SK-N-MC (cell line): ENCODE results near the gene HOXA6.

Source experiments
- EZH2 ChIP-seq: fragments of 200-600 bp; sonication (generic); IDR thresholded peaks from one replicate; pipeline ENCODE4 v1.6.1; 2017; ENCODE audit warnings: antibody characterized with exemption
- FOXP2 ChIP-seq: optimal IDR thresholded peaks from 2 replicates; pipeline ENCODE3; 2011; ENCODE audit warnings: mild to moderate bottlenecking, moderate library complexity; ENCODE audit not compliant: insufficient read depth; ENCODE audit errors: extremely low read length, control extremely low read depth
- POLR2AphosphoS5 ChIP-seq: IDR thresholded peaks from 2 replicates; pipeline ENCODE4 v1.6.1; 2012; ENCODE audit warnings: mild to moderate bottlenecking, low read depth, low read length, borderline replicate concordance

GRCh38 chr7:27168265-27168947 lies 20.8 kb upstream of the HOXA6 start:
- no peak for TF ChIP-seq EZH2
- TF ChIP-seq POLR2AphosphoS5 = no peak
- no peak for TF ChIP-seq FOXP2
